SU-DHL-6 (cell line): Measurements from ENCODE around the gene ZNF575.

ENCODE experiments used
- CTCF ChIP-seq: fragments of 200-600 bp; sonication (generic); IDR thresholded peaks from one replicate; pipeline ENCODE4 v1.5.1; 2017; ENCODE audit warnings: antibody characterized with exemption, mild to moderate bottlenecking, low read length, moderate library complexity; ENCODE audit not compliant: insufficient read depth, poor library complexity, severe bottlenecking
- EZH2phosphoT487 ChIP-seq: fragments of 200-600 bp; sonication (generic), shearing (Covaris generic); conservative IDR thresholded peaks from 2 replicates; pipeline ENCODE4 v1.6.1; 2018; ENCODE audit warnings: mild to moderate bottlenecking, antibody characterized with exemption, low read length, moderate library complexity, mixed read lengths

- TF ChIP-seq CTCF (no peak), EZH2phosphoT487 (no peak)
Observed at GRCh38 chr19:43489310-43489709, 43.7 kb upstream of the ZNF575 start.
